ENCODE measurements around the gene TRPM4.
"Not testable (repeated sequence)": the region's sequence is repeated elsewhere in the genome, so short reads cannot be mapped to it uniquely, and the experiment has no call there.

The TRPM4 gene

DNA sequence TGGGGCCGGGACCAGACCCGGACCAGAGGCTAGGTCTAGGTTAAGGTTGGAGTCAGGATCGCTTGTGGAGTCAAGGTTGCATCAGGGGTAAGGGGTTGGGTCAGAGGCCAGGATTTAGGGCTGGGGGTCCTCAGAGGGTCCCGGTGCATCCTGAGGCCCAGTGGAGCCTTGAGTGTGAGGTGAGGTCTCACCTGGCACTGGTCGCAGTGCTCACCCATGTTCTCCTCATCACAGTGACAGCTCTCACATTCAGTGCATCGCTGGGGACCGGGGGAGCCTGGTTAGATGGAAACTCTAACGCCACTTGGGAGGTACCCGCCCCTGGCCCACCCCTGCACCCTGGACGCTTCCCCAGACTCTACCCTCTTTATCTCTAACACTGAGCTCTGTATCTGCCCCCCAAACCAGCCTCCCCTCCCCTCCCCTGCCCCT, 5.5 kb upstream of the TRPM4 start:
- DNase-seq = no peak

DNA sequence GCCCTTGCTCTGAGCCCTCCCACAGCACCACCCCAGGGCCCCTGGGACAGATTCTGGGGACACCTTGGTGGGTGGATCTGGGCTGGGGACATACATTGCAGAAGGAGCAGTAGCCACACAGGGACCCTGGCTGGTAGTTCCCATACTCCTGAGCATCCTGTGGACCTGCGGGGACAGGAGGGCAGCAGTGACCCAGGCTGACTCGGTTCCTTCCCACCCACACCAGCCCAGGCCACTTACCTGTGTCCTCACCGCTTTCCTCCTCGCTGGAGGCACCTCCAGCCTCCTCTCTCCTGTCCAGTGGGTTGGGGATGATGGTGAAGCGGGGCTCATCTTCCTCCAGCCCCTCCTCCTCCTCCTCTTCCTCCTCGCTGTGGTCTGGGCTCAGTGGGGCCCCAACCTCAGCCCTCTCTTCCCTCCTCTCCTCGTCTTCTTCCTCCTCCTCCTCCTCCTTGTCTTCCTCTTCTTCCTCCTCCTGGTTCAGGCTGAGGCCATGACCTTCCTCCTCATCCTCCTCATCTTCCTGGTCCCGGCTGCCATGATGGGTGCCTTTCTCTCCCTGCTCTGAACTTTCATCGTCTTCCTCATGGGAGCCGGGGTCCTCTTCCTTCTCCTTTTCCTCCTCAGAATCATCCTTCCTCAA, 4.3 kb upstream of the TRPM4 start:
- no peak for DNase-seq

DNA sequence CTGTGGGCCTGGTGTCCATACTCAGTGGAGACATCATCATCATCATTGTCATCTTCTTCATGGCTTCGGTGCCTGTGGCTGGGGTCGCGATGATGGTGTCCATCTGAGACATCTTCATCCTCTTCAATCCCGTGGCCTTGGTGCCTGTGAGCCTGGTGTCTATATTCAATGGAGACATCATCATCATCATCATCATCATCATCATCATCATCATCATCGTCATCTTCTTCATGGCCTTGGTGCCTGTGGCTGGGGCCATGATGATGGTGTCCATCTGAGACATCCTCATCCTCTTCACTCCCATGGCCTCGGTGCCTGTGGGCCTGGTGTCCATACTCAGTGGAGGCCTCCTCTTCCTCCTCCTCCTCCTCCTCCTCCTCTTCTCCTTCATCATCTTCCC, 3.3 kb upstream of the TRPM4 start:
- DNase-seq = no peak

DNA sequence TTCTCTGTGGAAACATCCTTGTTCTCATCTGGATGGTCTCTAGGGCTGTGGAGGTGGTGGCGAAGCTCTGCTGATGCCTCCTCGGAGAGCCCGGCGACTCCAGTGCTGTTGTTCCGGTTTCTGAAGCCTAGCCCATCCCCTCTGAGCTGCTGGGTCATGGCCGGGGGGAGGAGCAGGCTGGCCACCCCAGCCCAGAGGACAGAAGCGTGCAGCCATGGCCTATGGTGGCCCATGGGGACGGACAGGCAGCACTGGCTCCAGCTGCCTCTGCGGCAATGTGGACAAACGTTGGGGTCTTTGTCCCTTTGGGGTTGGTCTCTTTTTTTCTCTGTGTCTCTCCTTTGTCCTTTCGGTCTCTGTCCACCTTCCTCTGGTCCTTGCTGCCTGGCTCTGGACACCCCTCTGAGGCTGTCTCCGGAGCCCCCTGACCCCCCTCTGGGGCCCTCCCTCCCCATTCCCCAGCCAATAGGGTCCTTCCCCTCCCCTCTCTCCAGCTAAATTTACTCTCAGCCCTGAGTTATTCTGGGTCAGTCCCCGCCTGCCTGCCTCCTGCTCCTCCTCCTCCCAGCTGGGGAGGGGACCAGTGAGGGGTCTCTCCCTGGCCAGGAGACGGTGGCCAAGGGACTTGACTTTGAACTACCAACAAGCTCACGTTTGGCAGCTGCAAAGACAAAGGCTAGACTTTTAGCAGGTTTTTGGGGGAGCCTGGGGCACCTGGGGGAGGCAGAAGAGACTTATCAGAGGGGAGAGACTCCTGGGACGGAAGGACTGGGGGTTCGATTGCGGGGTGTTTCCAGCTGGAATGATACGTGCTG, 2.4 kb upstream of the TRPM4 start, which contains the start of gene HRC:
HRC (minus strand) TSS at position 392 of the 815 bp plus-strand sequence; CDS start at position 233, 159 bp downstream.
- DNase-seq = no peak

DNA sequence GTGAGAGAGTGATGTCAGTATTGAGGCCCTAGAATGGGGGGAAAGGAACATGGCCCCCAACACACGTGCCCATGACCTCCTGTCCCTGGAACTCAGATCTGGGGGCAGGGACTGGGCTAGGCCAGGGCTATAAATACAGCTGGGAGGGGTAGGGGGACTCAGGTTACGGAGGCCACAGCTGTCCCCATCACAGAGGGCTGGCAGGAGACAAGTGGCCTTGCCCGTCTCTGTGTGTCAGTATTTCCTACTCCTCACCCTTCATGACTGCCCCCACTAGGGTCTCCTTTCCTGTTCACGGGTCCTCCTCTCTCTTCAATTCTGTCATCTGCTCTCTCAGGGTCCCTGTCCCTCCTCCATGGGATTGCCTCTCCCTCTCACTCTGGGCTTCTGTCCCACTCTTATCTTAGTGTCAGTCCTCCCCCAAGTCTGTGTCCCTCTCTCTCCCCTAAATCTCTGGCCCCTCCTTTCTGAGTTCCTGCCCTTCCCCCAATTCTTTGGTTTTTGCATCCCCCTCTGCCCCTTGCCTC, 1.7 kb upstream of the TRPM4 start:
- no peak for DNase-seq

DNA sequence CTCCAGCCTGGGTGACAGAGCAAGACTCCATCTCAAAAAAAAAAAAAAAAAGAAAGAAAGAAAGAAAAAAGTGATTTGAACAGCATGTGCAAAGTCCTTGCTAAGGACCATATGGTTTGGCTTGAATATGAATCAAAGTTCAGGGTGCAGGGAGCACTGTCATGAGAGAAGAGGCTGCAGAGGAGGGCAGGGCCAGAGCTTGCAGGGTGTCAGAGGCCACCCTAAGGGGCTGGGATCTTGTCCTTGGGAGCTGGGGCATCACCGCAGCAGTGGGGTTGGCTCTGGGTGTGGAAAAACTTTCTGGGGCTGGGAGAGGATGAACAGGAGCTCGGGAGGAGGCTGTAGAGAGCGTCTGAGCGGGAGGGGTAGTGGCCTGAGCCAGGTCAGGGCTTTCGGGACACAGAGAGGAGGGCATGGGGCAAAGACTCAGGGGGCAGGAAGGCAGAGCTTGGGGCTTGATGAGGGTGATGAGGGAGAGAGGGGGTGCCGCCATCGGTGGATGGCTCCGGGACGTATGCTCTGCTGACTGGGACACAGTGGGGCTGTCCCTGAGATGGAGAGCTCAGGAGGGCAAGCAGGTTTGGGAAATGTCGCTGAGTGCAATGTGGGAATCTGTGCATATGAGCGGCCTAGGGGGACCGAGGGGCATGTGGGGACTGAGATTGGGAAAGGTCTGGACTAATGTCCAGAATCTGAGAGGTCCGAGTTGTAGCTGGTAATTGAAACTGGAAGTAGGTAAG, 3.0 kb downstream of the TRPM4 start:
- no peak for DNase-seq

DNA sequence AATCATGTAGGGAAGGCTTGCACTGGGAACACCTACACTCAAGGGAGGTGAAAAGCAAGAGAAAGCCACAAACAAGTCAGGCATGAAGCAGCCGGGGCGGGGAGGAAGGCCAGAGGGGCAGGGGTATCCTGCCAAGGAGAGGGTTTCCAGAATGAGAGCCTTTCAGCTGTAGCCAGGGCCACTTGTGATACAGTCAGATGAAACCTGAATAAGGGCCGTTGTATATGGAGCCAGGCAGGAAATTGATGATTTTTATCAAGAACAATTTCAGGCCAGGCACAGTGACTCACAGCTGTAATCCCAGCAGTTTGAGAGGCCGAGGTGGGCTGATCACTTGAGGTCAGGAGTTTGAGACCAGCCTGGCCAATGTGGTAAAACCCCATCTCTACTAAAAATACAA, 4.4 kb downstream of the TRPM4 start:
- DNase-seq = no peak

DNA sequence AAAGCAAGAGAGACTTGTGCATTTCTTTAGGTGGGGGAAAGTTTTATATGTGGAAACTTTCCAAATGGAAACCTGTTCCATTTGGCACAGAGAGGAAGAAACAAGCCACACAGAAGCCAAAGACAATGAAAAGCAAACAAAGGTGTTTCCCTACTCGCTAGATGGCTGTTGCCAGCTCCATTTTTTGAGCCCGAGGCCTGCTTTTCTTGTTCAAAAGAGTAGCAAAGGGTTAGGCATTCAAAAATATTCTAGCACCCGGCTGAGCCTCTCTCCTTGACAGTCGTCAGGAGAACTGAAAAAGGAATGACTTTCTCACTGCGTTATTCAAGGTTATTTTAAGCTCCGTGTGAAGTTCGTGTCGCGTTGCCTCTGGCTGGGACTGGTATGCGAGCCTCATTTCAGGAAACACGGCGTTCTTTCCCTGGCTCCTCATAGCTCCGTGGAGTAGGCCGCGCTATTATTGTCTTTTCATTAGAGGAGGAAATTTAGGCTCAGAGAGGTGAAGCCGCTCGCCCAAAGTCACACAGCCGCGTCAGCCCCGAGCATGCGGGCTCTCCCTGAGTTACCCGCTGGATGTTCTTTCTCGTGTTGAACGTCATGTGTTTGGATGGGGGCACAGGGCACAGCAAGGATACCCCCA, 7.6 kb downstream of the TRPM4 start:
- DNase-seq = no peak

DNA sequence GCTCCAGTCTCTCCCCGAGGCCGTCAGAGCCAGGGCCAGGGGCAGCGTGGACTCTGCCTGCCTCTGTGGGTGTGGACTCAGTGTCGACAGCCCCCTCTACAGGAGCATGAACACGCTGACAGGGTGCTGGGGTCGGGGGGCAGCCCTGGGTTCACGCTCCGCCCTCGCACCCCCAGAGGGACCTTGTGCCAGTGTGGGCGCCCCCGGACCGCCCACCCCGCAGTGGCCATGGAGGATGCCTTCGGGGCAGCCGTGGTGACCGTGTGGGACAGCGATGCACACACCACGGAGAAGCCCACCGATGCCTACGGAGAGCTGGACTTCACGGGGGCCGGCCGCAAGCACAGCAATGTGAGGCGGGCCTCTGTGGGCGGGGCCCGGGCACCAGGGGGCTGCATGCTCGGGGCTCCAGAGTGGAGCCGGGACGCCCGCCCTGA, 8.3 kb downstream of the TRPM4 start:
- no peak for DNase-seq

DNA sequence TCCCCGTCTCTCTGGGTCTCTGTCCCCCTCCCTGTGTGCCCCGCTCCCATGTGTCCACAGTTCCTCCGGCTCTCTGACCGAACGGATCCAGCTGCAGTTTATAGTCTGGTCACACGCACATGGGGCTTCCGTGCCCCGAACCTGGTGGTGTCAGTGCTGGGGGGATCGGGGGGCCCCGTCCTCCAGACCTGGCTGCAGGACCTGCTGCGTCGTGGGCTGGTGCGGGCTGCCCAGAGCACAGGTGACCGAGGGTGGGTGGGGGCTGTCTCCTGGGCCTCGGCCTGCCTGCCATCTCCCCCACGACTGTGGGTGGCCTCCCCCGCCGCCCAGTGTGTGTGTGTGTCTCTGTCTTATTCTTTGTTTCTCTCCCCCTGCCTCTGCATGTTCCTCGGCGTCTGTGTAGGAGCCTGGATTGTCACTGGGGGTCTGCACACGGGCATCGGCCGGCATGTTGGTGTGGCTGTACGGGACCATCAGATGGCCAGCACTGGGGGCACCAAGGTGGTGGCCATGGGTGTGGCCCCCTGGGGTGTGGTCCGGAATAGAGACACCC, 10.3 kb downstream of the TRPM4 start:
- DNase-seq = no peak

DNA sequence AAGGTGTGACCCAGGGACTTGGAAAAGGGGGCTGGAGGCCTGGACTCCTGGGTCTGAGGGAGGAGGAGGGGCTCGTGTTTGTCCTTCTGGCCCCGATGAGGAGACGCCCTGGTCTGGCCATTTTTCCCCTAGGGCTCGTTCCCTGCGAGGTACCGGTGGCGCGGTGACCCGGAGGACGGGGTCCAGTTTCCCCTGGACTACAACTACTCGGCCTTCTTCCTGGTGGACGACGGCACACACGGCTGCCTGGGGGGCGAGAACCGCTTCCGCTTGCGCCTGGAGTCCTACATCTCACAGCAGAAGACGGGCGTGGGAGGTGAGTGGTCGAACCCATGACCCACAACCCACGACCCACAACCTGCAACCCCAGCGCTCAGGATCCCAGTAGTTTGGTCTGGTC, 10.8 kb downstream of the TRPM4 start:
- no peak for DNase-seq

DNA sequence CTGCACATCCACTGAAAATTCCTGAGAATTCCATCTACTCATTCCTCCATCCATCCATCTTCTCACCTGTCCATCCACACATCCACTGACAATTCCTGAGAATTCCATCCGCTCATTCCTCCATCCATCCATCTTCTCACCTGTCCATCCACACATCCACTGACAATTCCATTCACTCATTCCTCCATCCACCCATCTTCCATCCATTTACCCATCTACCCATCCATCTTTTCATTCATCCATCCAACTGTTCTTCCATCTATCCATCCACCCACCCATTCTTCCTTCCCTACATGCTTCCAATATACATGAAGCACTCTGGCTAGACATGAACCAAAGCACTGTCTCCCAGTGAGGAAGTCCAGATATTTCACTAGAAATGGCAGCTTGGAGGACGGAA, 15.6 kb downstream of the TRPM4 start:
- DNase-seq = no peak

DNA sequence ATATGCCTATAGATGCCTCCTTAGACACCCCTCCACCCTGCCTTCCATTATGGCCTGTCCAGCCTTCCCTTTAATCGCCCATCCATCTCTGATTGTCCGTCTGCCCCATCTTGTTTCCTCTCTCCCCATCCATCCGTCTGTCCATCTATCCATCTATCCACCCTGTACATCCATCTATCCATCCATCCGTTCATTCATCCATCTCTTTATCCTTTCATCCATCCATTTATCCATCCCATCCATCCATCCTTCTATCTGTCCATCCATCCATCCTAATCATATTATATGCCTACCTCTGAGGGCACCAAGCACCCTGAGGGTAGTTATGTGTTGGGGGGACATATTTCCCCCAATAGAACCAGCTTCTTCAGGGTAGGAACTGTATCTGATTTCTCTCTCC, 23.1 kb downstream of the TRPM4 start:
- DNase-seq = no peak

DNA sequence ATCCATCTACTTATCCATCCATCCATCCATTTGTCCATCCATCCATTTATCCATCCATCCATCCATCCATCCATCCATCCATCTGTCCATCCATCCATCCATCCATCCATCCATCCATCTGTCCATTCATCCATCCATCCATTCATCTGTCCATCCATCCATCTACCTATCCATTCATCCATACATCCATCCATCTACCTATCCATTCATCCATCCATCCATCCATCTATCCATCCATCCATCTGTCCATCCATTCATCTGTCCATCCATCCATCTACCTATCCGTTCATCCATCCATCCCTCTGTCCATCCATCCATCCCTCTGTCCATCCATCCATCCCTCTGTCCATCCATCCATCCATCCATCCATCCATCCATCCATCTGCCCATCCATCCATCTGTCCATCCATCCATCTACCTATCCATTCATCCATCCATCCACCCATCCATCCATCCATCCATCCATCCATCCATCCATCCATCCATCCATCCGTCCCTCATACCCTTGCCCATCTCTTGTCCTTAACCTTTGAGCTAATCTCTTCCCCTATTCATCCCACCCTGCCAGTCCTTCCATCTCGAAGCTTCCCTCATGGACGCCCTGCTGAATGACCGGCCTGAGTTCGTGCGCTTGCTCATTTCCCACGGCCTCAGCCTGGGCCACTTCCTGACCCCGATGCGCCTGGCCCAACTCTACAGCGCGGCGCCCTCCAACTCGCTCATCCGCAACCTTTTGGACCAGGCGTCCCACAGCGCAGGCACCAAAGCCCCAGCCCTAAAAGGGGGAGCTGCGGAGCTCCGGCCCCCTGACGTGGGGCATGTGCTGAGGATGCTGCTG, 24.6 kb downstream of the TRPM4 start:
- DNase-seq = not testable (repeated sequence)

DNA sequence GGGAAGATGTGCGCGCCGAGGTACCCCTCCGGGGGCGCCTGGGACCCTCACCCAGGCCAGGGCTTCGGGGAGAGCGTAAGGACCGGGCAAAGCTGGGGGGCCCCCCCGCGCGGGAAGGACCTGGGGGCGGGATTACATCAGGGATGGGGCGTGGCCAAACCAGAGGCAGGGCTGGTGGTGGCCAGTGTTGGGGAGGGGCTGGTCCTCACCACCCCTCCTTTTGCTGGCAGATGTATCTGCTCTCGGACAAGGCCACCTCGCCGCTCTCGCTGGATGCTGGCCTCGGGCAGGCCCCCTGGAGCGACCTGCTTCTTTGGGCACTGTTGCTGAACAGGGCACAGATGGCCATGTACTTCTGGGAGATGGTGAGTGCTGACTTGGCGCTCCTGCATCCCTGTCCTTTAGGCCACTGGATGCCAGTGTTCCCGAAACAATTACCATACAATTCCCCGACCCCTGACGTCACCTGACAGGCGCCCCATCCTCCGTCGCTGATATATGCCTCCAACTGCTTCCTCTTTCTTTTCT, 25.3 kb downstream of the TRPM4 start:
- DNase-seq = no peak

DNA sequence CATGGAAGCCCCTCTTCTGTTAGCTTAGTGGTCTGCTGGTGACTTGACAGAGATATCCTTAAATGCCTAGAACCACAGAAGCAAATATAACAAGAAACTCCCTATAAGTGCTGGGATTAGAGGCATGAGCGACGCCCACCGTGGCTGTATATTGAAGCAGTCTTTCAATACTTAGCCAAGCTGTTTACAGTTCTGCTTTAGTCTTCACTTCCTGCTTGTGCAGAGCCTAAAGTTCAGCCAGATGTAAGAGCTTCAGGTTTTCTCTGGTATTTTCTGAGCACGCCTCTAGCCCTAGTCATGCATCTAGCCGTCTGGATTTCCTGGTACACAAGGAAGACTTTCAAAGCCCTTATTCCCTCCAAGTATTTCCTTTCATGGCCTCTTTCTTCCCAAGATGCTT, 28.5 kb downstream of the TRPM4 start:
- no peak for DNase-seq

DNA sequence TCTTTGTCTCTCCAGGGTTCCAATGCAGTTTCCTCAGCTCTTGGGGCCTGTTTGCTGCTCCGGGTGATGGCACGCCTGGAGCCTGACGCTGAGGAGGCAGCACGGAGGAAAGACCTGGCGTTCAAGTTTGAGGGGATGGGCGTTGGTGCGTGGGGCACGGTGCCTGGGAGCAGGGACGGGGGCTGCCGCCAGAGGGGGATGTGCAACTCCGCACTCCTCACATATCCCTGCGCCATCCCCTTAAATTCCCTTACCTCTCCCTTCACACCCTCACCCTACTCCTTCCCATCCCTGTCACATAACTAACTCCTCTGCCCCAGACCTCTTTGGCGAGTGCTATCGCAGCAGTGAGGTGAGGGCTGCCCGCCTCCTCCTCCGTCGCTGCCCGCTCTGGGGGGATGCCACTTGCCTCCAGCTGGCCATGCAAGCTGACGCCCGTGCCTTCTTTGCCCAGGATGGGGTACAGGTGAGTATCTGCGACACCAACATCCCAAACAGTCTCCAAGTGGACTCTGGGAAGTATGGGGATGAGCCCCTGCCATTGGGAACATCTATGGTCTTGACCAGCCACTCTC, 31.1 kb downstream of the TRPM4 start:
- no peak for DNase-seq

DNA sequence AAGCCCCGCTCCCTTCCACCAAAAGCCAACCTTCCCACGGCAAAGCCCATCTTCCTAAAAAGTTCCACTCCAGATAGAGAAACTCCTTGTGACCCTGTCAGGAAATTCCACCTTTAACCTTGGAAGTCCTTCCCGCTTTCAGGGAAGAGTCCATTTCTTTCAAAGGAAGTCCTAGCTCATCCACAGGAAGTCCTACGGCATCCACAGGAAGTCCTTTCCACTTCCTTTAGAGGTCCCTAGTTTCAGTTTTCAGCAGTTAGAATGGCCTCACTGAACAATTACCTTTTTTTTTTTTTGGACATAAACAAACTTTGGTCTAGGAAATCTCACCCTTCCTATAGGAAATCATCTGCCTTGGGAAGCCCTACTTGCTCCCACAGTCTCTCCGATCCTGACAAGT, 31.7 kb downstream of the TRPM4 start:
- no peak for DNase-seq

DNA sequence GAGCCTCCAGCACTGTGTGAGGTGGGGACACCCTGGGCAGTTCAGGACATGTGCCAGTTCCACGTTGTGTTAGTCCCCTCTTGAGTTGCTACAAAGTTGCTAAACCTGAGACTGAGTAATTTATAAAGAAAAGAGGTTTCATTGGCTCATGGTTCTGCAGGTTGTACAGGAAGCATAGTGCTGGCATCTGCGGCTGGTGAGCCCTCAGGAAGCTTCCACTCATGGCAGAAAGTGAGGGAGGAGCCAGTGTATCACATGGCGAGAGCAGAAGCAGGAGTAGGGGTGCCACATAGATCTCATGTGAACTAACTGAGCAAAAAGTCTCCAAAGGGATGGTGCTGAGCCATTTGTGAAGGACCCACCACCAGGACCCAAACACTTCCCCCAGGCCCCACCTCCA, 33.2 kb downstream of the TRPM4 start:
- no peak for DNase-seq

DNA sequence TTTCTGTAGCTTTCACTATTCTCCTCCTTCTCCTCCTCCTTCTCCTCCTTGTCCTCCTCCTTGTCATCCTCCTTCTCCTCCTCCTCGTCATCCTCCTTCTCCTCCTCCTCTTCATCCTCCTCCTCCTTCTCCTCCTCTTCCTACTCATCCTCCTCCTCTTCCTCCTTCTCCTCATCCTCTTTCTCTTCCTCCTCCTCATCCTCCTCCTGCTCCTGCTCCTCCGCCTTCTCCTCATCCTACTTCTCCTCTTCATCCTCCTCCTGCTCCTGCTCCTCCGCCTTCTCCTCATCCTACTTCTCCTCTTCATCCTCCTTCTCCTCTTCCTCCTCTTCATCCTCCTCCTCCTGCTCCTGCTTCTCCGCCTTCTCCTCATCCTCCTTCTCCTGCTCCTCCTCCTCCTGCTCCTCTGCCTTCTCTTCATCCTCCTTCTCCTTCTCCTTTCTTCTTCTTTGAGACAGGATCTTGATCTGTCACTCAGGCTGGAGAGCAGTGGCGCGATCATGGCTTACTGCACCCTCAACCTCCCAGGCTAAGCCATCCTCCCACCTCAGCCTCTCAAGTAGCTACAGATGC, 36.3 kb downstream of the TRPM4 start:
- no peak for DNase-seq

DNA sequence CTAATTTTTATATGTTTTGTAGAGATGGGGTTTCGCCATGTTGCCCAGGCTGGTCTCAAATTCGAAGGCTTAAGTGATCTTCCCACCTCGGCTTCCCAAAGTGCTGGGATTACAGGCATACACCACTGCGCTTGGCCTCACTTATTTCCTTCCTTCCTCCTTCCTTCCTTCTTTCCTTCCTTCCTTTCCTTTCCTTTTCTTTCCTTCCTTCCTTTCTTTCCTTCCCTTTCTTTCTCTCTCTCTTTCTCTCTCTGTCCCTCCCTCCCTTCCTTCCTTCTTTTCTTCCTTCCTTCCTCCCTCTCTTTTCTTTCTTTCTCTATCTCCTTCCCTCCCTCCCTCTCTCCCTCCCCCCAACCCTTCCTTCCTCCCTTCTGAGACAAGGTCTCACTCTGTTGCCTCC, 36.8 kb downstream of the TRPM4 start:
- no peak for DNase-seq
